Jurkat, Clone E6-1 (cell line): ENCODE measurements around the gene DHRS11.
A peak's percentile ranks its signal among the peaks of the same experiment; 100 is the strongest.
"Not testable (repeated sequence)": the region's sequence is repeated elsewhere in the genome, so short reads cannot be mapped to it uniquely, and the experiment has no call there.

Source experiments
- DNase-seq: peaks from one replicate; pipeline ENCODE4 v3.0.0-alpha.2; 2011; ENCODE audit warnings: low read depth, low spot score
- H3K4me3 ChIP-seq: 2 replicates; pipeline ENCODE4 v1.5.1; 2011; ENCODE audit warnings: mild to moderate bottlenecking, low read length, control low read depth, moderate library complexity

DHRS11 gene

DNA sequence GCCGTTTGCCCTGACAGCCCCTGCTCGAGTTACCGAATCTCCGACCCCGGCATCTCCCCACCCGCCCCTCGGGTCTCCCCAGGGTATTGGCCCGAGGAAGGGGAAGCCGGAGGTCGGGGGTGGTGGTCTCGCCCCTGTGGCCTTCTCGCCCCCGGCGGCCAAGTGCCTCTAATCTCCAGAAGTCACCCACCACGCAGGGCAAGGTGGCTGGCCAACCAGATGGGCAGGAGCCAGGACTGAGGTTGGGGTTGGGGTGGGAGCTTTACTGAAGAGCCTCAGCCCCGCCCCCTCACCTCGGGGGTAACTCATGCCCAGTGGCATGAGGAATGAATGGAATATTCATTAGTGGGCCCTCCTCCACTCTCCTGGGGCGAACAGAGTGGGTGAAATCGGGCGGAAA, 637 bp downstream of the DHRS11 start:
- no peak for DNase-seq
- peak overlapping the region; percentile 61 for H3K4me3 ChIP-seq

DNA sequence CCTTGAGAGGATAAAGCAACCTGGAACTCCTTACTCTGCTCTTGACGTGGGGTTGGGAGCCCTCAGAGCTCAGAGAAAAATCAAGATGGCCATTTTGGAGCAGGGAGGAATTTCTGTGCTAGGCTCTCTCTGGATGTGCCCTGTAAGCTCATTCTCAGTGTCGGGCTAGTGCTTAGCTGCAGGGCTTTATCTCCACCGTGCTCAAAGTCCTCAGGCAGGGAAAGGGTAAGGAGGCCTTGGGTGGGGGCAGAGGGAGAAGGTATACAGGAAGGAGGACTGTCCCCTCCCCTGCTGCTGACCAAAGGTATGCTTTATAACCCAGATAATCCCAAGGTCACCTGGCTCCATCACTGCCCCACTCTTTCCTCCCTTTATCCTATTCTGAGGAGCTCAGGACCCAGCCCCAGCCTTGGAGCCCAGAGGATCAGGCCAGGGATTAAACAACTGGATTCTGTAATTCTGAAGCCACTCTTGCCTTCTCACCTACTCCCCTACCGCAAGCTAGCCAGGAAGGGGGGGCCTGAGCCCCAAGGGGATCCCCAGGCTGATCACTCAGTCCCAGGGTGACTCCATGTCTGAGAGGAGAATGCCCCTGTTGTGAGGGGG, 1.1 kb downstream of the DHRS11 start:
- DNase-seq = no peak
- H3K4me3 ChIP-seq = peak overlapping the region; percentile 61

DNA sequence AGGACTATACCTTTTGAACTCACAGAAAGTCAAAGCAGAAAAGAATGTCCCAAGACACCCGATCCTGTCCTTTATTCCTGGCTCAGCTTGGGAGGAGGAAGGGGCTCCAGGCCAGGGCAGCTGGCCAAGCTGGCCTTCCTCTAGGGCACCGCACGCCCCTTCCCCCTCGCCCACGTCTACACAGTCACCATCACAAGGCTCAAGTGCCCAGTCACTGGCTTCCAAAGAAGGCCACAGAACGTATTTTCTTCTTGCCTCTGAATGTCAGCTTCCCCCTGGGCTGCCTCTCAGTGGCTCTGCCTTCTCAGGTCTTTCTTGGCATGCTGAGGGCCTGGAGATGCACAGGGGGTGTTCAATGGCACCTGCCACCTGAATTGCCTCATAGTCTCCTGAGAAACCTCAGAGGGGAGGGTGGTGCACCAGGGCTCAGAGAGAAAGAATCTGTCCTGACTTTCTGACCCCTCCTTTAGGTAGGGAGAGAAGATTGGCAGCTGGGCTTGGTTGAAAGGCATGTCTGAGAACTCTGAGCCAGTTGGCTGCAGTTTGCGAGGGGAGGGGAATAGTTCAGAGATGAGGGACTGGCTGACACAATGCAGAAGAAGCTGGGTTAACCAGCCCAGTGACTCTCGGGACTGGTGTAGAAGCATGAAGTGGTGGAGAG, 2.1 kb downstream of the DHRS11 start:
- H3K4me3 ChIP-seq = no peak overlapping the region
- DNase-seq = no peak

DNA sequence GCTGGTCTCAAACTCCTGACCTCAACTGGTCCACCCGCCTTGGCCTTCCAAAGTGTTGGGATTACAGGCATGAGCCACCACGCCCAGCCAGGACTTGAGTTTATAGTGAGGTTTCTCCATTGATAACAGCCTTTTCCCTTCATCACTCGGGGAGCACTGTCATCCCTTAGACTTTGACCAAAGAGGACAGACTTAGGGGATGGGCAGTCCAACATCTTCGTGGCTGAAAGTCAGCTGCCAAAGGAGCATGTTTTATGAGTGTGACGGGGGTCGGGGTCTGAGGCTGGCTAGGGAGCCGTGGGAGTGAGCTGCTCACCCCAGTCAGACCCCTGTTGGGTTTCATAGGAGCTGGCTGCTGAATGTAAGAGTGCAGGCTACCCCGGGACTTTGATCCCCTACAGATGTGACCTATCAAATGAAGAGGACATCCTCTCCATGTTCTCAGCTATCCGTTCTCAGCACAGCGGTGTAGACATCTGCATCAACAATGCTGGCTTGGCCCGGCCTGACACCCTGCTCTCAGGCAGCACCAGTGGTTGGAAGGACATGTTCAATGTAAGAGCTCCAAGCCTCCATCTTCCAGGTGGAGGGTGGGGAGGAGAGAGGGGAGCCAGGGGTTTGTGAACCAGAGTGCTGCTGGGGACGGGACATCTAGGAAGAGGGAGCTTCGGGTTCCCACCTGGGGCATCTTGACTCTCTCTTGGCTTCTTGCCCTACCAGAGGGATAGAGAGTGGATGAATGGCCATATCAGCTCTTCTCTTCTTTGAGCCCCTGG, 3.1 kb downstream of the DHRS11 start:
- DNase-seq = no peak
- H3K4me3 ChIP-seq = no peak overlapping the region

DNA sequence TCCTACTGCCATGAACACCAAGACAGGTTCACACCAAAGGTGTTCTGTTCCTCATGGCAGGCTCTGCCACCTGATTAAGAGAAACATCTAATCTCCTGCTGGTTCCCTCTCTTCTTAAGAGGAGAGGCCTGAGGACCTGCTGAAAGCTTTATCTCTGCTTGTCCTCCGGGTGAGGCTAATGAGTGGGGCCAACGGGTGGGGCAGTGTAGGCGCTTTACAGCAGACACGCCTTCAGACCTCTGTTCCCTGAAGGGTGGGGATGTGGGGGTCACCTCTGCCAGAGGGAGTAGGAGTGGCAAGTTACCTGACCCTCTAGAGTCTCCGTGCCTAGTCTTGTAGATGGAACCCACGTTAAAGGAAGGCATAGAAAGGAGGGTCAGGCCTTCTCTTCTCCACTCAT, 5.5 kb downstream of the DHRS11 start:
- H3K4me3 ChIP-seq = no peak overlapping the region
- no peak for DNase-seq

DNA sequence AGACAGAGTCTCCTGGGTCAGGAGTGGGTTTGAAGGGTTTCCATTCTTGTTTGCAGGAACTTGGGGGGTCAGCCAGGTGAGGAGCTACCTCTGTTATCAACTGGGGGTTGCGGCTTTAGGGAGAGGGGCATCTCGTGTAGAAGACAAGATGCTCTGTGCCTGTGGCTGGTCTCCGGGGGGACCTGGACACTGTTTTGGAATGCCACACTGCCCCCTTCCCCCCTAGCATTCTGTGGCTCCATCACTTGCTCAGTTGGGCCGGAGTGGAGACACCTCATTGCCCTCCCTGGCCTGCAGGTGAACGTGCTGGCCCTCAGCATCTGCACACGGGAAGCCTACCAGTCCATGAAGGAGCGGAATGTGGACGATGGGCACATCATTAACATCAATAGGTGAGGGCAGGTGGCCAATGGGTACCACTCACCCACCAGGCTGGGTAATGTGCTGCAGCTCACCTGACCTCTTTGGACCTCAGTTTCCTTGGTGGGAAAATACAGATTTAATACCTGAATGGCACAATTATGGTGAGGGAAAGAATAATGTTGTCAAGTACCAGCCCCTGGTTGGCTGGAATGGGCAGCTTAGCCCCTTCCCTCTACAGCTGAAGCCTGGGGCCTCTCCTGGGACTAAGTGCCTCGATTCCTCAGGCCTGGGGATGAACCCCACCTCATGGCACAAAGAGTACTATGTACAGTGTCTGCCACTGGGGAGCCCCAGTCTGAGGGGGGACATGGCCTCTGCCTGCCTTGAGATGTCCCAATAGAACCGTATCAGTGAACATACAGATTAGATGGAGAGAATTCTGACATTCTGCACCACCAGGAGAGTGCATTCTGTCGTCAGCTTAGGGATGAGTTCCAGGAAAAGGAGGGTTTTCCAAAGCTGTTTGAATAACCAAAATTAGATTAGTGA, 6.4 kb downstream of the DHRS11 start:
- no peak for DNase-seq
- no peak overlapping the region for H3K4me3 ChIP-seq

DNA sequence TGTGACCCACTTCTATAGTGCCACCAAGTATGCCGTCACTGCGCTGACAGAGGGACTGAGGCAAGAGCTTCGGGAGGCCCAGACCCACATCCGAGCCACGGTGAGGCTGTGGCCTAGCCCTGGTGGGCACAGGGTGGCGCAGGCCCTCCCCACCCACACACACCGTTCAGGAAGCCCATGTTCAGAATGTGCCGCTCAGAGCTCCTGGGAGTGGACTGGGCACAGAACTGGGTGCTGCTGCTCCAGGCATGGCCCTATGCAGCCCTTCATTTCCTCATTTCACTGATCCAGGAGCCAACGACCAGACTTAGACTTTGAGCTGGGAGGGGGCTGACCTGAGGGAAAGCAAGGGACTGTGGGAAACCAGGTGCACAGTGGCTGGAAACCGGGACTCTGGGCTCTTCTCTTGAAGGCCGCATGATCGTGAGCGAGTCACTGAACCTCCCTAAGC, 7.3 kb downstream of the DHRS11 start:
- no peak overlapping the region for H3K4me3 ChIP-seq
- DNase-seq = no peak

DNA sequence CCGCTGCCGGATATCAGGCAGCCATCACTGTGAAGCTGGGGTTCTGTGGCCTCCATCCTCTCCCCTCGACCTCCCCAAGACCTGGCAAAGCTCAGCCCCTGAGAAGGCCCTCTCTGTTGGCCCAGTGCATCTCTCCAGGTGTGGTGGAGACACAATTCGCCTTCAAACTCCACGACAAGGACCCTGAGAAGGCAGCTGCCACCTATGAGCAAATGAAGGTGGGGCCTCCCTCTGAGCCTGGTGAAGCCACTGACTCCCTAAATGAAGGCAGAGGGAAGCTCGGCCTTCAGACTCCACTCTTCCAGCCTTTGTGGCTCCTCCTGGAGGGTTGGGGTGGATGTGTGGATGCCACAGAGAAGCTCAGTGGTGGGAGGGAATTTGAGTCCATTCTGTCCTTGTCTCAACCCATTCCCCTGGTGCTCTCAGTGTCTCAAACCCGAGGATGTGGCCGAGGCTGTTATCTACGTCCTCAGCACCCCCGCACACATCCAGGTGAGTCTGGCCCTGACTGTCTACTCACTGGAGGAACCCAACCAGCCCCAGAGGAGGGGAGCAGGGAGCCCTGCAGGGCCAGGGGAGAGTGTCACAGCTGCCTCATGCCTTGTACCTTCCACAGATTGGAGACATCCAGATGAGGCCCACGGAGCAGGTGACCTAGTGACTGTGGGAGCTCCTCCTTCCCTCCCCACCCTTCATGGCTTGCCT, 8.0 kb downstream of the DHRS11 start:
- DNase-seq = no peak
- H3K4me3 ChIP-seq = no peak overlapping the region

DNA sequence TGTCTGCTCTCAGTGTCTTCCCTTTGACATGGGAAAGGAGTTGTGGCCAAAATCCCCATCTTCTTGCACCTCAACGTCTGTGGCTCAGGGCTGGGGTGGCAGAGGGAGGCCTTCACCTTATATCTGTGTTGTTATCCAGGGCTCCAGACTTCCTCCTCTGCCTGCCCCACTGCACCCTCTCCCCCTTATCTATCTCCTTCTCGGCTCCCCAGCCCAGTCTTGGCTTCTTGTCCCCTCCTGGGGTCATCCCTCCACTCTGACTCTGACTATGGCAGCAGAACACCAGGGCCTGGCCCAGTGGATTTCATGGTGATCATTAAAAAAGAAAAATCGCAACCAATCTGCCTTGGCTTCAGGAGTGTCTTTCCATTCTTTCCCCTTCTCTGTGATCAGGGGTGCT, 8.8 kb downstream of the DHRS11 start:
- H3K4me3 ChIP-seq = peak overlapping the region; percentile 89; the same call in 1 of the 2 replicates
- DNase-seq = no peak

DNA sequence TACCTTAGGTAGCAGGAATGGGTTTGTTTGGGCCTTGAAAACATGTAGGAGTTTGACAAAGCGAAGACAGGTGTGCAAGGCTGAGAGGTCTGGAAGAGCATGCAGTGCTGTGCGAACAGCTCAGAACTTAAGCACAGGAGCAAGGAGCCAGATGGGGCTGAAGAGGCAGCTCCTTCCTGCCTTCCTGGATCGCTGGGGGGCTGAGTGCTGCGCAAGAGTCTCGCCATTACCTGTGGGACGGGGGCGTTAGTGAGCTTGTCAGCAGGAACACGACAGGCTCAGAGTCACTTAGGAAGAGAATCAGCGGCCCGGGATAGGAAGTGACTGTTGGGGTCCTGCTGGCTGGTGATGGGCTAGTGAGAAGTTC, 9.2 kb downstream of the DHRS11 start:
- DNase-seq = peak; percentile 29

DNA sequence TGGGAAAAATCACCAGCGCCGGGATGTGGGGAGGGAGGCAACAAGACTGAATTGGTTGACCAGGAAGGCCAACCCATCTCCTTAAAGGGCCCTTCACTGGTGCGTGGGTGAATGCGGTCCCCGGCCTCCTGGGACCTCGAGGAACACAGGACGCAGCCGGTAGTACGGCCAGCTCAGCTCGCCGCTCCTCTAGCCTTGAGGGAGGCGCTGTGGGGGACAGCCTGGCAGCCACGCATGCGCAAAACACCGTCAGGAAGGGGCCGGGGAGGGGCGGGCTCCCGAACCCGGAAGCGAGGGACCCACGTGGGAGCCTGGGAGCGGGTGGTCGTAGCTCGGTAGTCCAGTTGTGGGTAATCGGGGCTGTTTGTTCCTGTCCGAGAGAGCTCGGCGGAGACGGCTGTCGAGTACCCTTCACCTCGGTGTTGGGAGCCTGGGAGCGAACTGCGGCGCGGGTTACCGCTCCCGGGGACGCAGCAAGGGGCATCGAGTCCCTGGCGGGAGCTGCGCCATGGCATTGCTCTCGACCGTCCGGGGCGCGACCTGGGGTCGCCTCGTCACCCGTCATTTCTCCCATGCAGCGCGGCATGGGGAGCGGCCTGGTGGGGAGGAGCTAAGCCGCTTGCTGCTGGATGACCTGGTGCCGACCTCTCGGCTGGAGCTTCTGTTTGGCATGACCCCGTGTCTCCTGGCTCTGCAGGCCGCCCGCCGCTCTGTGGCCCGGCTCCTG, 9.8 kb downstream of the DHRS11 start, which contains the start of gene MRM1:
Gene MRM1, plus strand, starts transcription at position 281 of the 727 bp plus-strand sequence. Its CDS starts 228 bp downstream, at position 509.
- peak; percentile 73 for DNase-seq

More for the DNA sequence above, 9.2 kb downstream of the DHRS11 start:
- peak overlapping the region; percentile 89 for H3K4me3 ChIP-seq

DNA sequence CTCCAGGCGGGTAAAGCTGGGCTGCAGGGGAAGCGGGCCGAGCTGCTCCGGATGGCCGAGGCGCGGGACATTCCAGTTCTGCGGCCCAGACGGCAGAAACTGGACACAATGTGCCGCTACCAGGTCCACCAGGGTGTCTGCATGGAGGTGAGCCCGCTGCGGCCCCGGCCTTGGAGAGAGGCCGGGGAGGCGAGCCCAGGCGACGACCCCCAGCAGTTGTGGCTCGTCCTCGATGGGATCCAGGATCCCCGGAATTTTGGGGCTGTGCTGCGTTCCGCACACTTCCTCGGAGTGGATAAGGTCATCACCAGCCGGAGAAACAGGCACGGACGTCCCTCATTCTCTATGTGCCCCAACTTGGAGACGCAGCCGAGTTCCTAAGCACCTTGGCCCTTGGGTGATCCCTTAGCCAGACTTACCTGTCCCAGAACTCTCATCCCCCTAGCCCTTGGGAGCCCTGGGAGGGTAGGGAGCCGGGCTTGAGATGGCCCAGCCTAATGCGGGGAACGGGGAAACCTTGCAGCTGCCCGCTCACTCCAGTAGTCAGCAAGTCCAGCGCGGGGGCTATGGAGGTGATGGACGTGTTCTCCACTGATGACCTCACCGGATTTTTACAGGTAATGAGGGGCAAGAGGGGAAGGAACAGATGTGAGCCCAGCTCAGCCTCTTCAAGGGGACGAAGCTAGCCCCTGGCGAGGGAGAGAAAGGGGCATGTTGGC, 10.5 kb downstream of the DHRS11 start:
- no peak for DNase-seq

More for the DNA sequence above, 9.8 kb downstream of the DHRS11 start, which contains the start of gene MRM1:
- peak within 1 kb of the TSS; percentile 89 for H3K4me3 ChIP-seq

DNA sequence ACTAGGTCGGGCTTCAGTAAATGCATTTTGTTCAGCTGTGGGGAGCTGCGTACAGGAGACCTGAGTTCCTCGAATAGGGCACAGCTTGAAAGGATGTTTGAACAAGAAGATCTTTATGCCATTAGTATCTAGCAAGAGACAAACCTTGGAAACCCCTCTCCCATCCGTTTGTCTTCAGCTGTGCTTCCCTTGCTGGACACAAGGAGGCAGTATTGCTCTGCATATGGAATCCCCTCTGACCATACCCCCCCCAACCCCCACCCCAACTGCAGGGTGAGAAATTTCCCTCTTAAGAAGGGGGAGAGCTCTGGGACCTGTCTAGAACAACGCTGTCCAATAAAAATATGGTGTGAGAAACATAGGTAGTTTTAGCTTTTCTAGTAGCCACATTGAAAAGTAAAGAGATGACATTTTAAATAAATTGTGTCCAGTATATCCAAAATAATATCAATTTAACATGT, 11.3 kb downstream of the DHRS11 start:
- DNase-seq = peak; percentile 79
- H3K4me3 ChIP-seq = peak overlapping the region; percentile 89

More for the DNA sequence above, 10.5 kb downstream of the DHRS11 start:
- H3K4me3 ChIP-seq = peak overlapping the region; percentile 89

DNA sequence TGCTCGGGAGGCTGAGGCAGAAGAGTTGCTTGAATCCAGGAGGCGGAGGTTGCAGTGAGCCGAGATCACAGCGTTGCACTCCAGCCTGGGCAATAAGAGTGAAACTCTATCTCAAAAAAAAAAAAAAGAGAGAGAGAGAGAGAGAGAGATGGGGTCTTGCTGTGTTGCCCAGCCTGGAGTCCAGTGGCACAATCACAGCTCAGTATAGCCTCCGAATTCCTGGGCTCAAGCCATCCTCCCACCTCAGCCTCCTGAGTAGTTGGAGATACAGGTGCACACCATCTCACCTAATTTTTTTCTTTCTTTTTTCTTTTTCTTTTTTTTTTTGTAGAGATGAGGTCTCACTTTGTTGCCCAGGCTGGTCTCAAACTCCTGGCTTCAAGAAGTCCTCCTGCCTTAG, 13.3 kb downstream of the DHRS11 start:
- DNase-seq, H3K4me3 ChIP-seq: not testable (repeated sequence)

DNA sequence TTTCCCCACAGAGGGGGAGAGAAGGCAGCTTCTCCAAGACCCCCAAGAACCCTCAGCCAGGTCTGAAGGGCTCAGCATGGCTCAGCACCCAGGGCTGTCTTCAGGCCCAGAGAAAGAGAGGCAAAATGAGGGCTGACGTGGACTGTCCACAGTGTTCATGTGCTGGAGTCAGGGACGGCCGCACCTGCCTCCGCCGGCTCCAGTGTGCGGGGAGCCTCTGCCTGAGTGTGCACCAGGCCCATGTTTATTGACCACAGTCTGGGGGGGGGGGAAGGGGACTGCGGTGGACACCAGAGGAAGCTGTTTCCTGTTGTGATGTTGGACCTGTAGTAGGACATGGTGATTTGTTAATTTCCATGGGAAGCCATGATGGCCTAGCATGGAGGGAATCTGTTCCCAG, 16.6 kb downstream of the DHRS11 start:
- DNase-seq = no peak
- no peak overlapping the region for H3K4me3 ChIP-seq

DNA sequence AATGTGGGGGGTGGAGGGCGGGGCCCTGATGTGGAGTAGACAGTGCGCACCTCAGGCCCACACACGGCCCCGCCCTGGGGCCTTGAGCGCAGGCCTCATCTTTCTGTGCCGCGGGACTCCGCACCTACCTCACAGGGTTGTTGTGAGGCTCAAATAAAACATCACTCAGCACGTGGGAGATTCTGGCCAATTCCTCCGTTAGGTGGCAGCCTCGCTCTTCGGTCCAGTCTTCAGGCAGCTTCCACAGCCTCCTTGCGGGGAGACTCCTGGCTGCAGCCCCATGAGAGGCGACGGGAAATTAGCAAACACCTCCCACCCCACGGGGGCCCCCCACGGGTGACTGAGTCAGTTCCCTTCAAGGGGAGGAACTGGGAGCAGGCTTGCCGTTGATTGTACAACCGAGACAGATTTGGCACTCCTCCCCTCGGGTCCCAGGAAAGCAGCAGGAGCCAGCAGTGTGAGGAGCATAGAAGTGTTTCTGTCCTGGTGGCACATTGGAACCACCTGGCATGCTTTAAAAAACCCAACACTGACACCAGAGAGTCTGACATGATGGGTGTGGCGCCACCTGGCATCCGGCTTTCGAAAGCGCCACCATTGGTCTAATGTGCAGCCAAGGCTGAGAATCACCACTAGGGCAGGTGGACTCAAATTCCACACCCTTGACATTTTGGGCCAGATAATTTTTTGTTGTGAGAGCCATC, 17.3 kb downstream of the DHRS11 start:
- no peak overlapping the region for H3K4me3 ChIP-seq
- DNase-seq = no peak

DNA sequence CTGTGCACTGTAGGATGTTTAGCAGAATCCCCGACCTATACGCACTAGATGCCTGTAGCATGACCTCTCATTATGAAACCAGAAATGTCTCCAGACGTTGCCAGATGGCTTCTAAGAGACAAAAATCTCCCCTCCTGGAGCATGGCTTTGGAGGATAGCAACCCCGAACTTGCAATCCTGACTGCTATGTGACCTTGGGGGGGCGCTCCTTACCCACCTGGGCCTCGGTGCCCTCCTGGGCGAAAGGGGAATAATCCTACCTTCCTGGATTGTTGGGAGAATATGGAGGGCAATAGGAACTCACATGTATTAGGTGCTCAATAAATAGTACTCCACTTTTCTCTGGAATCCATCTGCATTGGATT, 17.8 kb downstream of the DHRS11 start:
- DNase-seq = no peak
- H3K4me3 ChIP-seq = no peak overlapping the region
